Upper lobe of left lung (tissue), 4 donors: Measurements from ENCODE around the gene GRIK2.

ENCODE experiments used
- CTCF ChIP-seq, 6 experiments: fragments of 450-650 bp in 4 of 6; fragments of 200-600 bp in 2 of 6; sonication (generic) in 2 of 6; IDR thresholded peaks; one replicate each; pipeline ENCODE4 v1.5.1; 2016 to 2019; ENCODE audit warnings: antibody characterized with exemption in 6 of 6
- EP300 ChIP-seq, 4 donors: sonication (generic); formaldehyde crosslinking; IDR thresholded peaks; one replicate each; pipeline ENCODE4 v1.5.1; 2017; ENCODE audit warnings: antibody characterized with exemption in 4 of 4, control low read depth in 2 of 4
- POLR2A ChIP-seq, 4 donors: fragments of 450-650 bp; IDR thresholded peaks; one replicate each; pipeline ENCODE4 v1.5.1; 2016 to 2017; ENCODE audit warnings: antibody characterized with exemption in 4 of 4, mild to moderate bottlenecking in 2 of 4
- POLR2AphosphoS5 ChIP-seq, 2 donors: sonication (generic); formaldehyde crosslinking; IDR thresholded peaks; one replicate each; pipeline ENCODE4 v1.5.1; 2017; ENCODE audit warnings: antibody characterized with exemption in 2 of 2

GRCh38 chr6:101541894-101542293 is 148.4 kb downstream of the GRIK2 start:
- TF ChIP-seq CTCF (IDR thresholded peaks at IDR 0.05) (no peak), POLR2A (IDR thresholded peaks at IDR 0.05) (no peak), POLR2AphosphoS5 (IDR thresholded peaks at IDR 0.05) (no peak), EP300 (IDR thresholded peaks at IDR 0.05) (no peak)
